Measurements from ENCODE around the gene RANBP3L.
"Not testable (repeated sequence)": the region's sequence is repeated elsewhere in the genome, so short reads cannot be mapped to it uniquely, and the experiment has no call there.

RANBP3L gene

GRCh38 chr5:36301858-36302603 is at the start of gene RANBP3L:
TSS of gene RANBP3L (minus strand) at chr5:36301902. CDS start at chr5:36301416, 486 bp downstream.
- DNase-seq (ENCODE audit: low read depth), result no peak

GRCh38 chr5:36346896-36347690 is 45.4 kb upstream of the RANBP3L start:
- DNase-seq (ENCODE audit: low read depth), result no peak

GRCh38 chr5:36344899-36345298 is 43.2 kb upstream of the RANBP3L start:
- no peak for DNase-seq (ENCODE audit: low read depth)

- not testable (repeated sequence) for DNase-seq (ENCODE audit: low read depth)
These were observed 40.0 kb upstream of the RANBP3L start for GRCh38 chr5:36341720-36342119.

GRCh38 chr5:36337597-36337996 is 35.9 kb upstream of the RANBP3L start:
- no peak for DNase-seq (ENCODE audit: low read depth)

GRCh38 chr5:36334315-36334714 is 32.6 kb upstream of the RANBP3L start:
- DNase-seq (ENCODE audit: low read depth), result no peak

GRCh38 chr5:36332720-36333119 is 31.0 kb upstream of the RANBP3L start:
- not testable (repeated sequence) for DNase-seq (ENCODE audit: low read depth)

GRCh38 chr5:36325196-36325595 is 23.5 kb upstream of the RANBP3L start:
- no peak for DNase-seq (ENCODE audit: low read depth)

- no peak for DNase-seq (ENCODE audit: low read depth)
These were observed 22.5 kb upstream of the RANBP3L start for GRCh38 chr5:36323926-36324781.

GRCh38 chr5:36312953-36313672 is 11.4 kb upstream of the RANBP3L start:
- DNase-seq (ENCODE audit: low read depth), result no peak

- DNase-seq (ENCODE audit: low read depth), result no peak
These were observed 10.3 kb upstream of the RANBP3L start for GRCh38 chr5:36311956-36312355.

- no peak for DNase-seq (ENCODE audit: low read depth)
These were observed 8.4 kb upstream of the RANBP3L start for GRCh38 chr5:36310138-36310537.

GRCh38 chr5:36305571-36306326 is 4.0 kb upstream of the RANBP3L start:
- no peak for DNase-seq (ENCODE audit: low read depth)

GRCh38 chr5:36304095-36304805 is 2.5 kb upstream of the RANBP3L start:
- no peak for DNase-seq (ENCODE audit: low read depth)

GRCh38 chr5:36300927-36301540 is 668 bp downstream of the RANBP3L start:
- no peak for DNase-seq (ENCODE audit: low read depth)

GRCh38 chr5:36300191-36300926 is 1.3 kb downstream of the RANBP3L start:
- DNase-seq (ENCODE audit: low read depth), result no peak

- DNase-seq (ENCODE audit: low read depth), result no peak
These were observed 3.1 kb downstream of the RANBP3L start for GRCh38 chr5:36298552-36298951.

GRCh38 chr5:36297653-36298052 is 4.0 kb downstream of the RANBP3L start:
- no peak for DNase-seq (ENCODE audit: low read depth)
